RPMI7951 (cell line): ENCODE results near the gene RBM33. TPM values are rescaled to one million over a fixed set of nuclear protein-coding genes. Genes with fewer than 3 reads are reported as not detected.

Experiments
- DNase-seq: peaks from one replicate; pipeline ENCODE4 v3.0.0-alpha.2; 2012; ENCODE audit warnings: low read depth
- total RNA-seq: library from RNA; depleted of rRNA; stranded (reverse); fragments of >200 nt; shearing (Covaris generic); gene quantifications from 2 replicates; pipeline ENCODE4 v1.2.3, GENCODE V29; 2014

Gene RBM33
- total RNA-seq, 1 experiment from 2014 or later, result 12.7 TPM

GRCh38 chr7:155796381-155797261, 152.2 kb downstream of the RBM33 start:
- DNase-seq, result no peak

GRCh38 chr7:155797262-155798250, 153.1 kb downstream of the RBM33 start:
- DNase-seq, result no peak

GRCh38 chr7:155798673-155799439, 154.4 kb downstream of the RBM33 start:
- DNase-seq, result no peak

GRCh38 chr7:155799514-155799913, 155.1 kb downstream of the RBM33 start:
- no peak for DNase-seq

- DNase-seq, result no peak
These were observed 155.8 kb downstream of the RBM33 start for GRCh38 chr7:155800301-155800700.

- no peak for DNase-seq
These were observed 156.3 kb downstream of the RBM33 start for GRCh38 chr7:155800741-155801267.

- DNase-seq, result no peak
These were observed 157.8 kb downstream of the RBM33 start for GRCh38 chr7:155802291-155802690.

- no peak for DNase-seq
These were observed 158.5 kb downstream of the RBM33 start for GRCh38 chr7:155802906-155803417.

- no peak for DNase-seq
These were observed 159.2 kb downstream of the RBM33 start for GRCh38 chr7:155803418-155804376.

GRCh38 chr7:155804431-155804831, 160.0 kb downstream of the RBM33 start:
- no peak for DNase-seq

- DNase-seq, result peak; percentile 49
These were observed 160.7 kb downstream of the RBM33 start for GRCh38 chr7:155804897-155805825.

GRCh38 chr7:155805826-155806095, 161.3 kb downstream of the RBM33 start:
- no peak for DNase-seq

GRCh38 chr7:155806096-155806871, 161.8 kb downstream of the RBM33 start:
- DNase-seq, result no peak

- DNase-seq, result no peak
These were observed 162.7 kb downstream of the RBM33 start for GRCh38 chr7:155807065-155807671.

- DNase-seq, result no peak
These were observed 163.5 kb downstream of the RBM33 start for GRCh38 chr7:155807789-155808548.

GRCh38 chr7:155808549-155809331, 164.3 kb downstream of the RBM33 start:
- no peak for DNase-seq
